Endodermal cell (in vitro differentiated cells): ENCODE data around the gene TNFAIP8L1. TPM values are rescaled to one million over a fixed set of nuclear protein-coding genes. Genes with fewer than 3 reads are reported as not detected.

Experiments used
- DNase-seq: peaks from one replicate; pipeline ENCODE4 v3.0.0-alpha.2; 2017
- H3K27ac ChIP-seq: 2 replicates; pipeline ENCODE4 v1.5.1; 2013; ENCODE audit warnings: mild to moderate bottlenecking, low read depth, low read length, moderate library complexity
- H3K27me3 ChIP-seq: 2 replicates; pipeline ENCODE4 v1.6.1; 2013; ENCODE audit warnings: mild to moderate bottlenecking, low read length, moderate library complexity; ENCODE audit not compliant: insufficient read depth, control insufficient read depth, poor library complexity, severe bottlenecking
- H3K36me3 ChIP-seq: 2 replicates; pipeline ENCODE4 v1.7.0; 2013; ENCODE audit warnings: mild to moderate bottlenecking, low read length, moderate library complexity; ENCODE audit not compliant: control insufficient read depth, insufficient read depth
- H3K4me1 ChIP-seq: one replicate; pipeline ENCODE4 v1.7.0; 2013; ENCODE audit warnings: low read length; ENCODE audit not compliant: control insufficient read depth, insufficient read depth
- H3K4me3 ChIP-seq: 2 replicates; pipeline ENCODE4 v1.5.1; 2013; ENCODE audit warnings: mild to moderate bottlenecking, low read length, moderate library complexity
- H3K9ac ChIP-seq: 2 replicates; pipeline ENCODE4 v1.6.1; 2013; ENCODE audit warnings: mild to moderate bottlenecking, low read length, moderate library complexity; ENCODE audit not compliant: poor library complexity, severe bottlenecking; ENCODE audit errors: extremely low read depth
- H3K9me3 ChIP-seq: 2 replicates; pipeline ENCODE4 v1.6.1; 2013; ENCODE audit warnings: mild to moderate bottlenecking, low read length, moderate library complexity; ENCODE audit not compliant: control insufficient read depth
- H3K27ac Mint-ChIP-seq: 2 replicates; pipeline ENCODE4 v1.8.0; 2020; ENCODE audit warnings: mixed read lengths
- H3K27me3 Mint-ChIP-seq: 2 replicates; pipeline ENCODE4 v1.8.0; 2021; ENCODE audit warnings: mild to moderate bottlenecking, mixed read lengths; ENCODE audit not compliant: insufficient read depth
- H3K36me3 Mint-ChIP-seq: 2 replicates; pipeline ENCODE4 v1.8.0; 2020; ENCODE audit warnings: low read depth, mixed read lengths
- H3K4me1 Mint-ChIP-seq: 2 replicates; pipeline ENCODE4 v1.8.0; 2020; ENCODE audit warnings: mixed read lengths
- H3K4me3 Mint-ChIP-seq: 2 replicates; pipeline ENCODE4 v1.8.0; 2020; ENCODE audit warnings: mild to moderate bottlenecking, moderate library complexity, mixed read lengths
- H3K9me3 Mint-ChIP-seq: 2 replicates; pipeline ENCODE4 v1.8.0; 2020; ENCODE audit warnings: mild to moderate bottlenecking, mixed read lengths
- WGBS, 2 experiments: methylation state at CpG; one replicate each; pipeline versions ENCODE4 v1.1.5 to v1.1.7; 2013; ENCODE audit warnings: missing lambda C conversion rate in 2 of 2, mixed read lengths in 1 of 2; ENCODE audit not compliant: insufficient coverage in 1 of 2, insufficient read length in 1 of 2; 5-methylcytosine and 5-hydroxymethylcytosine counted together
- total RNA-seq, 2 donors: library from RNA; stranded (reverse); fragmentation: NEBNext Ultra II Directional in 1 of 2; extraction: Animal tissue kit (Norgen Biotek cat#: 25700) in 1 of 2; gene quantifications; 2 replicates in 1 of 2; 3 replicates in 1 of 2; pipeline ENCODE4 v1.2.1, GENCODE V29; 2021
- TF ChIP-seq, protein P1 (sequence below): fragments of 200-600 bp; sonication (generic); conservative IDR thresholded peaks from 2 replicates; pipeline ENCODE4 v1.5.0; 2021; ENCODE audit warnings: antibody characterized with exemption, mild to moderate bottlenecking

Gene TNFAIP8L1
- total RNA-seq, 2 donors from 2014 or later, result 18.1 to 25.5 TPM

DNA sequence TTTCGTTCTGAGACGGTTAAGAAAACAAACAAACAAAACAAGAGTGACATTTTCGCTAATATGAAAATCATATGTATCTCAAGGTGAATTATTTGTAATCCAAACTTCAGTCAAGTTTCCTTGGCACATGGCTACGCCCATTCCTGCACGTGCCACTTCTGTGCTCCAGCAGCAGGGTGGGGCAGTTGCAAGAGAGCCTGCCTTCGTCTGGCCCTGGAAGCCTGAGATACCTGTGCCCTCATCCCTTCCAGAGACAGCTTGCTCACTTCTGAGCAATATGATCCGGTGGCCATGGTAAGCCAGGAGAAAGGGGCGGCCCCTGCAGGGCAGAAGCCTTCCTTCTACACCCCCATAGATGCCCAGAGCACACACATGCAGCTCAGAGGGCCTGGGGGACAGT is 62.2 kb downstream of the TNFAIP8L1 start:
- Histone ChIP-seq H3K27ac (no peak overlapping the region), H3K4me3 (no peak overlapping the region), H3K4me1 (no peaks in the 10 kb centered on the region), H3K36me3 (peaks cover 61% of the 10 kb centered on the region), H3K9ac (no peak overlapping the region), H3K27me3 (no peaks in the 10 kb centered on the region), H3K9me3 (no peaks in the 10 kb centered on the region)
- H3K4me1 Mint-ChIP-seq, result peaks cover 3% of the 10 kb centered on the region
- H3K4me3 Mint-ChIP-seq, result no peak overlapping the region
- H3K9me3 Mint-ChIP-seq, result no peaks in the 10 kb centered on the region
- DNase-seq, result no peak
- TF ChIP-seq, protein P1, sequence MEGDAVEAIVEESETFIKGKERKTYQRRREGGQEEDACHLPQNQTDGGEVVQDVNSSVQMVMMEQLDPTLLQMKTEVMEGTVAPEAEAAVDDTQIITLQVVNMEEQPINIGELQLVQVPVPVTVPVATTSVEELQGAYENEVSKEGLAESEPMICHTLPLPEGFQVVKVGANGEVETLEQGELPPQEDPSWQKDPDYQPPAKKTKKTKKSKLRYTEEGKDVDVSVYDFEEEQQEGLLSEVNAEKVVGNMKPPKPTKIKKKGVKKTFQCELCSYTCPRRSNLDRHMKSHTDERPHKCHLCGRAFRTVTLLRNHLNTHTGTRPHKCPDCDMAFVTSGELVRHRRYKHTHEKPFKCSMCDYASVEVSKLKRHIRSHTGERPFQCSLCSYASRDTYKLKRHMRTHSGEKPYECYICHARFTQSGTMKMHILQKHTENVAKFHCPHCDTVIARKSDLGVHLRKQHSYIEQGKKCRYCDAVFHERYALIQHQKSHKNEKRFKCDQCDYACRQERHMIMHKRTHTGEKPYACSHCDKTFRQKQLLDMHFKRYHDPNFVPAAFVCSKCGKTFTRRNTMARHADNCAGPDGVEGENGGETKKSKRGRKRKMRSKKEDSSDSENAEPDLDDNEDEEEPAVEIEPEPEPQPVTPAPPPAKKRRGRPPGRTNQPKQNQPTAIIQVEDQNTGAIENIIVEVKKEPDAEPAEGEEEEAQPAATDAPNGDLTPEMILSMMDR, result no peak
- H3K27me3 Mint-ChIP-seq, result no peaks in the 10 kb centered on the region
- peaks cover 67% of the 10 kb centered on the region for H3K36me3 Mint-ChIP-seq
- 94 to 98% methylated on average over 7 to 8 of the region's 8 CpGs for WGBS, 2 experiments
- no peak overlapping the region for H3K27ac Mint-ChIP-seq

DNA sequence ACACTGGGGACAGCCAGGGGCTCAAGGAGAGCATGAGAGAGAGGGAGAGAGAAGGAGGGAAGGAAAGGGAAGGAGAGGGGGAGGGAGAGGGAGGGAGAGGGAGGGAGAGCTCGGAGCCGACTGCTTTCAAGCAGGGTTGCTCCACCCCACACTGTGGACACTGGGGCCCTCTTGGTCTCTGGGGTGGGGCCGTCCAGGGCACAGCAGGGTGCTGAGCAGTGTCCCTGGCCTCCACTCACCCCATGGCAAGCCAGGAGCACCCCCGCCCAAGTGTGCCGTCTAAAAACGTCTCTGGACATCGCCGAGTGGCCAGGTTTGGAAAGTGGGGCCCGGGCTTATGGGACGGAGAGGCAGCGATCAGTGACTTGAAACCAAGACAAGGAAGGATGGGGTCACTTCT is 63.4 kb downstream of the TNFAIP8L1 start:
- 95 to 99% methylated on average over 9 to 11 of the region's 11 CpGs for WGBS, 2 experiments
- H3K27me3 ChIP-seq, result no peaks in the 10 kb centered on the region
- no peaks in the 10 kb centered on the region for H3K9me3 ChIP-seq
- no peak overlapping the region for H3K9ac ChIP-seq
- H3K4me3 ChIP-seq, result no peak overlapping the region
- TF ChIP-seq, protein P1, result no peak
- Mint-ChIP-seq H3K36me3 (peaks cover 62% of the 10 kb centered on the region), H3K4me3 (no peak overlapping the region), H3K9me3 (no peaks in the 10 kb centered on the region), H3K27me3 (no peaks in the 10 kb centered on the region), H3K27ac (no peak overlapping the region), H3K4me1 (peaks cover 3% of the 10 kb centered on the region)
- no peaks in the 10 kb centered on the region for H3K4me1 ChIP-seq
- no peak for DNase-seq
- H3K36me3 ChIP-seq, result peaks cover 59% of the 10 kb centered on the region
- no peak overlapping the region for H3K27ac ChIP-seq

DNA sequence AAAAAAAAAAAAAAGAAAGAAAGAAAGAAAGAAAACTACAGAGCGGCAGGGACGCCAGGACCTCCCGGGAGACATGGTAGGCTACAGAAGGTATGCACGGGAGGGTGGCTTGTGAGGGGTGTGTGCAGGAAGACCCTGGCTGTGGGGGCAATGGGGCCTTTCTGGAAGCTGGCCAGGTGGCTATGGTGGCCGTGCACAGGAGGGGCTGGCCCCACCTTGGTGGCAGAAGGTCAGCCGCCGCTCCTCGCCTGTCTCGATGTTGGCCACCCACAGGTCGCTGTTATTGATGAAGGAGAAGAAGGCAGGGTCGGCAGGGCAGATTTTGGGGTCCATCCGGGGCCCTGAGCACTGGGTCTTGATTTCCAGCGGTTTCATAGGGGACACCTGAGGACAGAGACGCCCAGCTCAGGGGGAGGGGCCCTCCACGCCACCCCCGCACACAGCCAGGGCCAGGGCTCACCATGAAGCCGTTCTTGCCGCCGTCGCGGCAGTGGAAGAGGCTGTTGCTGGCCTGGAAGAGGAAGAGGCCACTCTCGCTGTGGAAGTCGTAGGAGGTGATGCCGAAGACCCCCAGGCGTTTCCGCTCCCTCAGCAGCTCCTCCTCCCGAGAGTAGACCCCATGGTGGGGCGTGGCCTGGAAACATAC is 64.5 kb downstream of the TNFAIP8L1 start:
- no peak overlapping the region for H3K4me3 ChIP-seq
- WGBS, 2 experiments, result 93 to 96% methylated on average over 27 to 28 of the region's 28 CpGs
- H3K9me3 Mint-ChIP-seq, result no peaks in the 10 kb centered on the region
- H3K9ac ChIP-seq, result no peak overlapping the region
- TF ChIP-seq, protein P1, result no peak
- DNase-seq, result no peak
- no peaks in the 10 kb centered on the region for H3K27me3 Mint-ChIP-seq
- no peak overlapping the region for H3K4me3 Mint-ChIP-seq
- H3K4me1 ChIP-seq, result no peaks in the 10 kb centered on the region
- H3K27me3 ChIP-seq, result no peaks in the 10 kb centered on the region
- peaks cover 3% of the 10 kb centered on the region for H3K4me1 Mint-ChIP-seq
- H3K27ac ChIP-seq, result no peak overlapping the region
- no peaks in the 10 kb centered on the region for H3K9me3 ChIP-seq
- peaks cover 67% of the 10 kb centered on the region for H3K36me3 Mint-ChIP-seq
- H3K27ac Mint-ChIP-seq, result no peak overlapping the region
- peaks cover 55% of the 10 kb centered on the region for H3K36me3 ChIP-seq
